Fibroblast of skin of abdomen (primary cell): ENCODE data around the gene SYCP3. TPM values are rescaled to one million over a fixed set of nuclear protein-coding genes. Genes with fewer than 3 reads are reported as not detected.

Experiments used
- DNase-seq: peaks from one replicate; pipeline ENCODE4 v3.0.0-alpha.2; 2013
- polyA plus RNA-seq, 2 experiments: library from polyadenylated mRNA; unstranded; fragments of 120-200 nt; gene quantifications; one replicate each; pipeline ENCODE4 v1.2.1, GENCODE V29; 2013; ENCODE audit not compliant: insufficient read length in 2 of 2

SYCP3 gene
- polyA plus RNA-seq (2013, experiment 1 of 2; ENCODE audit: insufficient read length) = 0.30 TPM
- 0.40 TPM for polyA plus RNA-seq (2013, experiment 2 of 2; ENCODE audit: insufficient read length)

DNA sequence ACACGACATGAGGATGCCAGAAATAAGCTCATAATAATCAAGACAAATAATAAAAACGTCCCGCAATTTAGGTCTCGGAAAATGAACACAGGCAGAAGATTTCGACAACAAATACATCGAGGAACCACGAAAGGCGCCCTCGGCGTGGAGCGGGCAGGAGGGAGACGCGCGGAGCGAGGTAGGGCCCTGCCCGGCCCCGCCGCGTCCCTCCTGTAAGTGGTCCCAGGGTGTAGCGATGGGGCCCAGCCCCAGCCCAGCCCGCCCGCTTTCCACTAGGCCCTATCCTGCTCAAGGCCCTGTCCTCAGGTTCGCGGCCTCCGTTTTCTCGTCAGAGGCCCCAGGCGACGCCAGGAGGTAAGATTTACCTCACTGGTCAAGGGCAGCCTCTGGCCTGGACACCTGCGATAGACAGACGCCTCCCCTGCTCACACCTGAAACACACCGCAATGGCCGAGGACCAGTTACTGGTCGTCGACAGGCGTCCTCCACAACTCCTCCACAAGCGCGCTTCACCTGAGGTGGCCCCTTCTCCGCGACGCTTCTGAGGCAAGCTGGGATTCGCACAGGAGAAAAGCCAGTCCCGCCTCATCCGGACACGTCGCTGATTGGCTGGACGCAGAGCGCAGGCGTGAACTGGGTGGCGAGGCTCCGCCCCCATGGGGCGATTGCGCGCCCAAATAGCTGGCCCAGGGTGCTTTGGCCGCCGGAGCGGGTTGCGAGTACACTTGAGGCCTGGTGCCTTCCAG, at the start of gene SYCP3:
Gene SYCP3 (minus strand): TSS at position 543 of the 746 bp plus-strand sequence. CDS start 1,527 bp downstream, outside the sequence.
- DNase-seq = no peak

DNA sequence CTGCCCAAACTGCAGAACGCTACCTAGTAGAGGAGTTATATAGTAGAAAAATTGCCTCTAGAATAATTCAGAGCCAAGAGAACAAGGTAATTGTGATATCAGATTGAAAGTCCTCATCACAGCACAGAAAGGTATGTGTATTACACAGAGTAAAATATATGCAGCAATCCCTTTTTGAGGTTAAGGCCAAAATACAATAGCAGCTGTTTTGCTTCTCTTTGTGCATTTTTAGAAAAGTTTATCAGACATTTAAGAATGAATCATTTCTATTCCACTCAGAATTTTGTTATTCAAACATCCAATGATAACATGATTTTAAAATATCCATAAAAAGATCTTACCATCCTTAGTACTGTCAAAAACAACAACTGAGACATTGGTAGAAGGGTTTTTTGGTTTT, 46.4 kb upstream of the SYCP3 start:
- no peak for DNase-seq

DNA sequence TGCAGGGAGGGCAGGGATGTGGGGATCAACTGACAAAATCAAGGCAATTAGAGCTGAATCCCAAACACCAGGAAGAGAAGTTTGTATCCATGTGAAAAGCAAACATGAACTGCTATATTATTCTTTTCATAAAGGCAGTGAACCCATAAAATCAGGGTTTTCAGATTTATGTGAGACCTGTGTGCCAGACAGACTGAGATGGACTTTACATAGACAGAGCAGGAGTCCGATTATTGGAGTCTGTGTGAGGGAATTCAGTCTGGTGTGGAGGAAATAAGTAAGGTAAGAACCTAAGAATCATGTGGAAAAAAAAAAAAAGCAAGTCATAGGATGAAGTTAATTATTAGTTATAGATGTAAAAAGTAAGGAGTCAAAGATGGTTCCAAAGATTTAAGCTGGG, 45.1 kb upstream of the SYCP3 start:
- no peak for DNase-seq

DNA sequence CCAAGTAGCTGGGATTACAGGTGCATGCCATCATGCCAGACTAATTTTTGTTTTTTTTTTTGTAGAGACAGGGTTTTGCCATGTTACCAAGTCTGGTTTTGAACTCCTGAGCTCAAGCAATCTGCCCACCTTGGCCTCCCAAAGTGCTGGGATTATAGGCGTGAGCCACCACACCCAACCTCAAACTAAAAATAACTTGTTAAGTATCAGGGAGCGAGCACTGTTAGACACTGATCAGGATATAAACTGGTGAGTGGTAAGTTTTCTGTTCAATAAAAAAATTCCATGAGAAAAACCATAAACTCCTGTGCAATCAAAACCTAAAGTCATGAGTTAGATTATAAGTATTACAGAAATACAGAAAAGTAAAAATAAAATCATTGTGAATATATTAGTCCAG, 44.6 kb upstream of the SYCP3 start:
- DNase-seq = no peak

DNA sequence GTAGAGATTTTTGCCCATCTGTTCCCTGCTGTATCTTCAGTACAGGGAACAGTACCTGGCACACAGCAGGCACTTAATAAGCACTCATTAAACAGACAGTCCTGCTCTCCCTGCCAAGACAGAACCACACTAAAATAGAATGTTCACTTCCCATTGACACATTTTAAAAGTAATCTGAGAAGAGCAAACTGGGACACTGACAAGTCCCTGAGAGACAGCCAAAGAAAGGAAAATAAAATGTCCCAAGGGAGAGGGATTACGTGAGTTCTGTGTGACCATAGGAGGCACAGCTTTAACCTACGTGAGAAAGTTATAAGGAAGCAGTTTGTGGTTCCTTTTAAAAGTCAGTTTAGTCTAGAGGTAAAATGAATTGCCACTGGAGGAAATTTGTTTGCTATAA, 43.9 kb upstream of the SYCP3 start:
- DNase-seq = peak; percentile 49

DNA sequence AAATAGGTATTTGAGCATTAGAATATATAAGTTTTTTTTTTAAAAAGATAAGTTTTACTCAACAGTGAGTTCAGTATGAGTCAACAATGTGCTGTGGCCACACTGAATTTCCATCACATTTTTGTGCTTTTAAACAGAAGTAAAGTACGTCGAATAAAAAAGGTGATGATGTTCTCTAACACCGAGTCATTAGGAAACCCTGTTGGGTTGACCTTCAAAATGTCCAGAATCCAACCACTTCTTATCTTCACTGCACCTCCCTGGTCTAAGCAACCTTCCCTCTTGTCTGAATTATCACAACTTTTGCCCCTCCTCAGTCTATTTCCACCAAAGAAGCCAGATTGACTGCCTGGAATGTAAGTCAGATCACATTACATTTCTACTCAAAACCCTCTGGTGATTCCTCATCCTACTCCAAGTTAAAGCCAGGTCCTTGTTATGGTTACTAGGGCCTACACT, 43.0 kb upstream of the SYCP3 start:
- peak; percentile 67 for DNase-seq

DNA sequence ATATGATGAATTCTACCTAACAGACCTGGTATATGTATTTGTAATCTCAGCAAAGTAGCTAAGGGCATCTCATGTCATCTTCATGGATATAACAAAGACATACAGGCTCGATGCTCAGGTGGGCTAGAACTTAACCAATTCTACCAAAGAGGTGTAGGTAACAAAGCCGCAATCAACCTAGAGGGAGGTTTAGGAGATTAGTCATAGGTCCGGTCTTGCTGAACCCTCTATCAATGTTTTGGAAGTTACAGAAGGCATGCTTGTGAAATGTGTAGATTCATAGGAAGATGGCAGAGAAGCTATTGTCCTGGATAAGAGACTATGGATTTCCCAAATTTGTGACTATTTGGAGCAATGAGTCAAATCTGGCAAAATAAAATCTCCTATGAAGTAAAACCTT, 42.6 kb upstream of the SYCP3 start:
- no peak for DNase-seq

DNA sequence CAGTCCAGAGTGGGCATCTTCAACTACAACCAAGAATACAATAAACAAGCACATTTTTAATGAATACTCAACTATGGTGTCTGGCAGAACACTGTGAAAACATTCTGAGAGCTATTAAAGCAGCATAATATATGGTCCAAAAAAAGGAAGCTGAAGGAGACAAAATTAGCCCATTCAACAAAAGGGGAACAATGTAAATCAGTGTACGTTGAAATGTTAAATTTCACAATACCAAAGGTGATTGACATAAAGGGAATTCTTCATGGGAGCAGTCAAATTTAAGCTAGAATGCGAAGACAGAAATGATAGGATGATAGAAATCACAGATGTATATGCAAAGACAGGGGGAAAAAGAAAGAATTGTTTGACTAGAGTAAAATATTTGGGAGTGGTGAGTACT, 41.3 kb upstream of the SYCP3 start:
- DNase-seq = no peak

DNA sequence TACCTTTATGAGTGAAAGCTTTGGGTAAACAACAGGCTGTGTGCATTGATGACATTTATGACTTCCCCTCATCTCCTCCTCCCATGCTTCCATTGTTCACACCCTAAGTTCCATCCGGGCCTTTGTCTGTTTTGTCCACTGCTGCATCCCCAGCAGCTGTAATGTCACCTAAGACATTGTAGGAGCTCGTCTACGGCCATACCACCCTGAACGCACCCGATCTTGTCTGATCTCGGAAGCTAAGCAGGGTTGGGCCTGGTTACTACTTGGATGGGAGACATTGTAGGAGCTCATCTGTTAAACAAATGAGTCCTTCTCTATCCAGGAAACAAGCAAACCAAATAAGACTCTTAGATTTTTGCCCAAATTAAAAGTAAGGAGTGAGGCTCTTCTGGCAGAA, 40.4 kb upstream of the SYCP3 start:
- DNase-seq = no peak

DNA sequence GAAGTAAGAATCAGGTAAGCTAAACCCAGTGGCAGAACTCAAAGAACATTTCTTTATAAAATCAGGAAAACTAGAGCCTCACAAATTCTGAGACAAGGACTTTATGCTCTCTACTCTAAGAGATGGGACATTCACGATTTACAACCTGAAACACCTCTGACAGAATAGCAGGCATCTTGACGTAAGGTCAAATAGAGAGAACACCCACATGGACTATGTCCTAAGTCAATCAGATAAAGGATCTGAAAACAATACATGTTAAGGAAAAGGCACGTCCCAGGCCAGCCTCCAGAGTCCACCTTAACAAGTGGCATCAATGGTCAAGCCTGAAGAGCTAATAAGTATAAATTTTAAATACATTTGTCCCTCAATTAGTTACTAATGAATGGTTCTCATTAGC, 39.9 kb upstream of the SYCP3 start:
- no peak for DNase-seq

DNA sequence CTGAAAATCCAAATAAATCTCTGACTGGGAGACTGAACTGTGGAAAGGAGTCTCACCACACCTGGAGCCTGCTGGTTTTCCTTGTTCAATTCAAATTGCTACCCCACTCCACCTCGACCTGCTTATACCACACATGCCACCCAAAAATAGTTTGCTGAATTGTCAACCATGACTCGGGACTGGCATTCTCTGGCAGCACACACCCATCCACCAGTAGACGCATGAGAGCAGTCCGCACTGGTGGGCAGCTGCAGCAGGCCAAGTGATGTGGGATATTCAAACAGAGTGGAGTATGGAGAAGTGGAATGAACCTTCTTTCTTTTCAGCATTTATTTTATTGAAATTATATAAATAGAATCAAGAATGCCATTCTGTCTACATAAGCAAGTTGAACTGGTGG, 38.7 kb upstream of the SYCP3 start:
- no peak for DNase-seq

DNA sequence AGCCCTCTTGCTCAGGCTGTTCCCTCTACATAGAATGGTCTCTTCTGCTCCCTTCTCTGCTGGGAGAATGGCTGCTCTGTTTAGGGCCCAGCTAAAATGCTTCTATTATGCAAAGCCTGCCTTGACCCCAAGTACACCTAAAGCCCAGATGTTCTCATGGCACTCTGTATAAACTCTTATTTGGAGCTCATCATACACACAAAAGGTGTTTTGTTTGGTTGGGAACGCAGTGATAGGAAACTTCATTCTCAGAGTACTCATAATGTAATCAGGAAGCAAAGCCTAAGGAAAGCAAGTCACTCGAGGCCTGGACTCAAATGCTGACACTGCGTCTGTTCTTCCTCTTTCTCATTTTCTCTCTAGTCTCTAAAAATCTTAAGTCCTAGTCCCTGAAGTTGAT, 38.2 kb upstream of the SYCP3 start:
- no peak for DNase-seq

DNA sequence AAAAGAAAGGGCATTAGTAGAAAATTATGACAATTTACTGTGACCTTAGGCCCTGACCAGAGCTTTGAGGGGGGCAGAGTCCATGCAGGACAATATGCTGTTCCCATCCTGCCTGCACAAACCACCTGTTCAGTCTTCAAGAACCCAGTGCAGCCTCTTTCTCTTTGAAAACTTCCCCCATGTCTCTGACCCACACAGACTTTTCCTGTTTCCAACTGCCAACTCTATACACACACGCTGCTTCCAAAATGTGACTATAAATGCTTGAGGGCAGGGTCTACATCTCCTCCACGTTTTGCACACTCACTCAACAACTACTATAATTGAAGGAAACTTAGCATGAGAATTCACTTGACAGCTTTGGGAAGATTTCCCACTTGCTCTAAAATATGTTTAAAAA, 36.6 kb upstream of the SYCP3 start:
- no peak for DNase-seq

DNA sequence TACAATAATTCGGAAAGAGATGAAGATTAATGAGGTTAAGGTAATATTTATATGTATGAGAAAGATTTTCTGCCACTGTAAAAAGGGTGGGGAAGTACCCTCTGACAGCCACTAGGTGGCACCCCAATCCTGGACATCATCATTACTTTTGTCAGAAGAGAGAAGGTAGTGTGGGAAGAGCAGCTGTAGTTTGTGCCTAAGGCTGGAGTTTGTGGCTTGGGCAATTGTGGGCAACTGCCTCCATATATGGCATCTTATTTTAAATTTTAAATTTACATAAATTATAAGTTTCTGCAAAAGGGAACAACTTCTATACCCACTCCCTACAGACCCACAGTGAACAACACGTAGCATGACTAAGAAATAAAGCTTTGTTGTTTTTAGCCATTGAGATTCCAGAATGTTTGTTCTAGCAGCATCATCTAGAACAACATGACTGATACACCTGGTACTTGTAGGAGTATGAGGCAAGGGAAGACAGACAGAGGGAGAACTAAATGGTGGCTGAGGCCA, 34.4 kb upstream of the SYCP3 start:
- peak; percentile 64 for DNase-seq

DNA sequence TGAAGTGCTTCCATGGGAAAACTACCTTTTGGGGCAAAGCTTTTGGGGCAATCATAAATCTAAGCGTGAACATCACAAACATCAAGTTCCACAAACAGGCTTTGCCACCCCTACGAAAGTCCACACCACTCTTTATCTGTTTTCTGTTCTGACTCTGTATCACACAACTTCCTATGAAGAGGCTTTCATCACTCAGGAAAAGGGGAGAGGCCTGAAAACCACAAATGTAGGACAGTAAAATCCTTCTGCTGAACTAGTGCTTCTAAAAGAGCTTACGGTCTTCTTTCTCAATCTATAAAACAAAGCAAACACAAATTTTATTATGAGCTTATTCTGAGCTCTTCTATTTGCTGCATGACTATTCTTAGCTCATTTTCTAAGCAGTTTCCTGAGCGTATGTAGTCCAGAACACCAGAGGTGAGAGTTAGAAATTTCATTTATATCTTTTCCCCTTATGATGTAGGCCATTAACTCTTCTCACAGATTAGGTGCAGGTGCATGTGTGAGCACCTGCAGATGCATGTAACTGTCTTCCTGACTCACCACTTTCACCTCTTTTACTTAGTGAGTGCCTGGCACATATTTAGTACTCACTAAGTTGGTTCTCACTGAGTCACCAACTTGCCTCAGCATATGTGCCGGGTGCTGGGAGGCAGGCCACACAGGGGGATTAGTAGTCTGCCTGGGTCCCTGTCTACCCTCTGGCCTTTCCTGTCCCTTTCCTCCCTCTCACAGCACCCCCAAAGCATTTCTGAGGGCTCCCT, 32.9 kb upstream of the SYCP3 start:
- DNase-seq = no peak

DNA sequence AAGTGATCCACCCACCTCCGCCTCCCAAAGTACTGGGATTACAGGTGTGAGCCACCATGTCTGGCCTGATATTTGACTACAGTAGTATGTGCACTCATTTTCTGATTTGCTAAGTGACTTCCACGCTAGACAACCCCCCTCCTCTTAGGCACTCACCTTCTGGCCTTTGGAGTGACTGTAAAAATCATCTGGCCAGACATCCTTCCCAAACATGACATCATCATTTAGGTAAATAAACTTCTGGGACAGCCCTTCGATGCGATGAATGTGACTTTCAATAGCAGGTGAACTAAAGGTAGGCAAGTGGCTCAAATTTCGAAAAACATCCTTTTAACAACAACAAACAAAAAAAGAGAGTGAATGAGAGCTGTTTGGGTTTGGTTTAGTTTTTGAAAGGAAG, 30.6 kb upstream of the SYCP3 start:
- no peak for DNase-seq

DNA sequence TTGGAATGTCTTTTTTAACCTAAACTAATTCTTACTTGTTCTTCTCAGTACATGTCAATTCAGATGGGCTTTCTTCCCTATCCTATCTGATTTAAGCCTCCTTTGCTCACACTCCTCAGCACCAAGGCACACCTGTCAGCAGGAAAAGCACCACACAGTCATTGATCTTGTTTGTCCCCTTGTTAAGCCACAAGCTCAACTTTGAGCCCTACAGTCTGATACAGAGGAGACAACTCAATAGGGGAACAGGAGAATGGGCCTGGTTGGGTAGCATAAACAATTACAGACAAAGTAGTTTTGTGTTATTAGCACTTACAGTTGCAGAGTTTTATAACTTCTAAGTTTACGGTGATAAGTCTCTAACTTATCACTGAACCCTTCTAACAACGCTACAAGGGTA, 29.5 kb upstream of the SYCP3 start:
- no peak for DNase-seq

DNA sequence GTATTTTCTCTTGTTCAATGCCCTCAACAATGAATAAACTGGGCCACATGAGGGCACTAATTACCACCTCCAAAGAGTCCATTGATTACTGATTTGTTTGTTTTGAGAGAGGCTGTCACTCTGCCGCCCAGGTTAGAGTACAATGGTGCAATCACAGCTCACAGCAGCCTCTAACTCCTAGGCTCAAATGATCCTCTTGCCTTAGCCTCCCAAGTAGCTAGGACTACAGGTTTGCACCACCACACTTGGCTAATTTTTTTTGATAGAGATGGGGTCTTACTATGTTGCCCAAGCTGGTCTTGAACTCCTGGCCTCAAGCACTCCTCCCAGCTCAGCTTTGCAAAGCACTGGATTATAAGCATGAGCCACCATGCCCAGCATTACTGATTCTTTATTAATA, 28.3 kb upstream of the SYCP3 start:
- no peak for DNase-seq

DNA sequence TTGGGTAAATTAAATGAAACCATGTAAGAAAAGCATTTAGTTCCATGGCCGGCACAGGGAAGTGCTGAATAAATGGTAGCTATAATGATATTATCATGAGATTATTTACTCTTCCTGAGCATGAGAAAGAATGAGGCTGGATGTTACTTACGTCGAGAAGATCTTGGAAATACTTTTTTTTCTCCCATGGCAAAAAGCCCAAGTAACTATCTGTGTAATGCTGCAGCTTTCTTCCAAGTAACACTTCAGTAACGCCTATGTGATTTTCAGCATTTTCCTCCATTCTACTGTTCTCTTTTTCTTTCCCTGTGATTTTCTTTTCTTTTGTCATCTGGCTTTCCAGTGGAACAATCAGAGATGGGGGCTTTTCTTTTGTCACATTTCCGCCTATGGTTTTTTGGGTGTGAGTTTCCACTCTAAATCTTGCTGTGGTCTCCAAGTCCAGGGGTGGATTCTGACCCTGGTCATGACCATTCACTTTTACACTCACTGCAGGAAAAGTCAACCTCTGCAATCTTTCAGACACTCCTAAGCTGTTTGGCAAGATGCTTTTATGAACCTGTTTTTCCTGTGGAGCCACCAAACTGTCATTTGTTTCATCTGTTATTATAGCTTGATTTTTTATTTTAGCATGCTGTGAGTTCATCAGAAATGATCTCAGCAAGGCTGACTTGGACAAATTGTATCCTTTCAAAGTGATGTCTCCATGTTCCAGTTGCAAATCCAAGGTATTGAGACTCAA, 25.0 kb upstream of the SYCP3 start:
- no peak for DNase-seq

DNA sequence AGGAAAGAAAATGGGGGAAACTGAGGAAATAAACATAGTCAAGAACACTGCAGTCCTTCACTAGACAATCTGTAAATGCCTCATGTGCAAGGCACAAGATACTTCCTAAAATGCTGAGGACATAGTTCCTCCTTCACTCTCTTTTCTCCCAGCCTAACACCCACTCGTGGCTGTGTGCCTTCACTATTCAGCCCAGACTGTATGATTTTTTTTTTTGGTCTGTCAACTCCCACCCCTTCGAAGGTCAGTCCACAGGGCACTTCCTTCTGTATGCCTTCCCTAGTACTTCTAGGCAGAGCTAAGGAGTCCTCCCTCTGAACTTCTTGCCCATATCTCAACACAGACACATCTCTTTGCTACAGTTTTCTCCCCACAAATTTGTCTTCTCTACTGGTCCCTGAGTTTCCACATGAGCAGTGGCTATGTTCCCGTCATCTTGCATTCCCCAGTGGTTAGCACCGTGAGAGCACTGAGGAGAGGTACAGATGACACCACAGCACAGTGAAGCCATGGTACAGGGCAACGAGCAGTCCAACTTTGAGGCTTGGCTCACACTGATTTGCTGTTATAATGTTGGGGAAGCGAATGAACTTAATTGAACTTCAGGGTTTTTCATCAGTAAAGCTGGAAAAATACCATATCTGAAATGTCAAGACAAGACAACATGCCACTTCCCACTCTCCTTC, 24.1 kb upstream of the SYCP3 start:
- DNase-seq = no peak

DNA sequence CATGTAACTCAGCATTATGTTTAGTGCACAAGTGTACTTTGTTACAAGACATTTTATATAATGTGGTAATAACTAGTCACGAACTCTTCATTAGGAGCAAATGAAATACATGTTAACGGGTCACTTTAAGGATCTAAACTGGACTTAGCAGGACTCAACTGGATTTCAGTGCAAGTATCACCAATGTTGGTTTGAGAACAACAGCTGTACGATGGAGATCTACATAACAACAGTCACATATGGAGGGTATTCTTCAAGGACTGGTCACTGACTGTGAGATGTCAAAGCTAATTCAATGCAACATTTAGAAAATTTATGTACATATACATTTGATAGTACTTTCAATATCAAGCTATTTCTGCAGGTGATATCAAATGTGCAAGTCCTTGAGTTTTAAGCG, 22.5 kb upstream of the SYCP3 start:
- no peak for DNase-seq

DNA sequence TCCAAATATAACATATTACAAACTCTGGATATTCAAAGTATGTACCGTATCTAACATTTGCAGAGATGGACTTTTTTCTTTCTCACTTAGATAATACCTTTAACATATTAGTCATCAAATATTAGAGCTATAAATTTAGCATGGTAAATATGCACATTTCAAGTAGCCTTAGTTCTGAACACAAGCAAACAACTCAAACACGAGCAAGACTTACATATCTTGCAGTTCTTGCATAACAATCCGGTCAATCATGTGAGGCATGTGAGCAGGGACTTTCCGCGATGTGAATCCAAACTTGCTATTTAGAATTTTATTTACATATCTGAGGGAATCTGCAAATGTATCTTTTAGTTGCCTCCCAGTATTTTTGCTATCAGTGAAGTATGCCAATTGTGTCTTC, 22.1 kb upstream of the SYCP3 start:
- no peak for DNase-seq
